ENCODE measurements around the gene KDM4C.

Gene KDM4C

GRCh38 chr9:7056254-7056653 is 298.5 kb downstream of the KDM4C start:
- H3K4me3 ChIP-seq (ENCODE audit: low read depth, low read length), result no peak overlapping the region
- DNase-seq (ENCODE audit: low read depth, low spot score), result no peak
- ChIA-PET POLR2A (no interaction called here), CTCF (interaction anchor here (1.2 to 1.6 kb wide), 2 partner anchors 25 to 229 kb away, joined by 3 to 4 read pairs; no protein-coding TSS in a partner anchor)
- TF ChIP-seq CTCF (IDR thresholded peaks at IDR 0.05; ENCODE audit: insufficient read depth, low read length, missing control alignments), result no peak

DNA sequence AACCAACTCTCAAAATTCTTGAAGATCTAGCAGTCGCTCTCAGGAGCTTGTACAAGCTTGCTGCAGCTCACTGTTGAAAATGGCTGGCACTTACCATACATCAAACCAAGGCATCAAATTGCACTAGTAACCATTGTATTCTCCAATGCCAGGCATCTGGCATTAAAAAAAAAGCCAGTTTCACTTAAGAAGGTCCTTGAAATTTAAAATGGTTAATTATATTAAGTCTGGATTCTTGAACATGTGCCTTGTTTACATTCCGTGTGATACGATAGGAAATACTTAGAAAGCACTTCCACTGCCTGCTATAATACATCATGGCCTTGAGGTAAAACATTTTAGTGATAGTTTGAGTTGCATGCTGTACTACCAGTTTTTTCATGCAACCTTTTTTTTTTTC is 300.7 kb downstream of the KDM4C start:
- ChIA-PET POLR2A (no interaction called here), CTCF (interaction anchor here (1.0 to 1.4 kb wide), 3 partner anchors 12 to 21 kb away, joined by 3 to 4 read pairs (median 3); no protein-coding TSS in a partner anchor)
- no peak overlapping the region for H3K4me3 ChIP-seq (ENCODE audit: low read depth, low read length)
- no peak for TF ChIP-seq CTCF (IDR thresholded peaks at IDR 0.05; ENCODE audit: insufficient read depth, low read length, missing control alignments)
- DNase-seq (ENCODE audit: low read depth, low spot score), result no peak

DNA sequence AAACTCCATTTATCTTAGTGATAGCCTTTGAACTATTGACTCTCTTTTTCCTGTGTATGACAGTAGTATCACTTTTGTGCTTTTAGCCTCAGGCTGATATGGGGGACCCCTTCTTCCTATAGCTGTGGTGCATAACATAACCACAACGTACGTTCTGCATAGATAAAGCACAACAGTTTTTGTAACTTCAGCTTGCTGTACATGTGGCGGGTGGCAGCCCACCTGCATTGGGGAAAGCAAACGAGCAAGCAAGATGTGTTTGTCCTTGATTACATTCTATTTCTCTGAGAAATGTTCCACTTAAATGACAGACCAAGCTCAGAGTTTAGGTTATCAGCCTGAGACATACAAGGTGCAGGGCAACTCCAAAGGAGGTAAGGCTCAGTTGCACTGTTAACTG is 309.4 kb downstream of the KDM4C start:
- TF ChIP-seq CTCF (IDR thresholded peaks at IDR 0.05; ENCODE audit: insufficient read depth, low read length, missing control alignments), result no peak
- no peak for DNase-seq (ENCODE audit: low read depth, low spot score)
- no peak overlapping the region for H3K4me3 ChIP-seq (ENCODE audit: low read depth, low read length)
- POLR2A ChIA-PET, result no interaction called here
- CTCF ChIA-PET, result interaction anchor here (0.9 to 2.0 kb wide), 2 partner anchors 15 to 158 kb away, joined by 3 to 6 read pairs; no protein-coding TSS in a partner anchor

- ChIA-PET POLR2A (no interaction called here), CTCF (no interaction called here)
- H3K4me3 ChIP-seq (ENCODE audit: low read depth, low read length), result no peak overlapping the region
- no peak for TF ChIP-seq CTCF (IDR thresholded peaks at IDR 0.05; ENCODE audit: insufficient read depth, low read length, missing control alignments)
- DNase-seq (ENCODE audit: low read depth, low spot score), result no peak
These were observed 314.1 kb downstream of the KDM4C start for GRCh38 chr9:7071916-7072315.

GRCh38 chr9:7073706-7074105 is 315.9 kb downstream of the KDM4C start:
- TF ChIP-seq CTCF (IDR thresholded peaks at IDR 0.05; ENCODE audit: insufficient read depth, low read length, missing control alignments), result no peak
- no peak for DNase-seq (ENCODE audit: low read depth, low spot score)
- H3K4me3 ChIP-seq (ENCODE audit: low read depth, low read length), result no peak overlapping the region
- POLR2A ChIA-PET, result no interaction called here
- CTCF ChIA-PET, result interaction anchor here (1.2 kb wide), 1 partner anchor 28 kb away, joined by 3 read pairs; no protein-coding TSS in a partner anchor

GRCh38 chr9:7075154-7075553 is 317.4 kb downstream of the KDM4C start:
- ChIA-PET CTCF (no interaction called here), POLR2A (no interaction called here)
- no peak overlapping the region for H3K4me3 ChIP-seq (ENCODE audit: low read depth, low read length)
- no peak for DNase-seq (ENCODE audit: low read depth, low spot score)
- TF ChIP-seq CTCF (IDR thresholded peaks at IDR 0.05; ENCODE audit: insufficient read depth, low read length, missing control alignments), result no peak

All from AG04449 (cell line).